Skeletal muscle tissue (tissue), 4 donors: ENCODE results near the gene TLE3. TPM values are rescaled to one million over a fixed set of nuclear protein-coding genes. Genes with fewer than 3 reads are reported as not detected.

Source experiments
- H3K27ac ChIP-seq: one replicate; pipeline ENCODE4 v1.7.0; 2013; ENCODE audit warnings: mild to moderate bottlenecking, low read depth, low read length, inconsistent platforms
- H3K27me3 ChIP-seq, 3 donors: one replicate each; pipeline ENCODE4 v1.7.0; 2013; ENCODE audit warnings: low read length in 3 of 3; ENCODE audit not compliant: control insufficient read depth in 3 of 3, insufficient read depth in 3 of 3
- H3K36me3 ChIP-seq, 3 donors: one replicate each; pipeline ENCODE4 v1.7.0; 2013; ENCODE audit warnings: low read length in 3 of 3; ENCODE audit not compliant: control insufficient read depth in 3 of 3, insufficient read depth in 3 of 3
- H3K4me1 ChIP-seq, 3 donors: one replicate each; pipeline ENCODE4 v1.7.0; 2013; ENCODE audit warnings: low read length in 3 of 3, mild to moderate bottlenecking in 3 of 3; ENCODE audit not compliant: control insufficient read depth in 3 of 3, insufficient read depth in 3 of 3
- H3K4me3 ChIP-seq, 3 donors: one replicate each; pipeline ENCODE4 v1.7.0; 2013; ENCODE audit warnings: low read length in 3 of 3
- H3K9ac ChIP-seq, 3 donors: one replicate each; pipeline ENCODE4 v1.7.0; 2013; ENCODE audit warnings: low read length in 3 of 3, mild to moderate bottlenecking in 3 of 3, moderate library complexity in 2 of 3, low read depth in 1 of 3
- H3K9me3 ChIP-seq, 3 donors: one replicate each; pipeline ENCODE4 v1.7.0; 2013; ENCODE audit warnings: low read length in 3 of 3; ENCODE audit not compliant: control insufficient read depth in 3 of 3
- total RNA-seq: library from RNA; depleted of rRNA; stranded (reverse); fragments of >200 nt; gene quantifications from one replicate; pipeline ENCODE4 v1.2.3, GENCODE V29; 2014
- donor health status: Osteomylitis.

Gene TLE3
- total RNA-seq, 1 donor from 2014 or later = 13.6 TPM

- peaks cover 3 to 22% (median 21%) of the 10 kb centered on the region in 3 donors for H3K27me3 ChIP-seq
- H3K36me3 ChIP-seq = no peaks in the 10 kb centered on the region
- no peak overlapping the region for H3K4me3 ChIP-seq
- H3K9me3 ChIP-seq = no peaks in the 10 kb centered on the region
- no peak overlapping the region for H3K9ac ChIP-seq
- H3K4me1 ChIP-seq = peaks cover 0 to 3% (median 0%) of the 10 kb centered on the region in 3 donors
- no peak overlapping the region for H3K27ac ChIP-seq
Observed at GRCh38 chr15:70035719-70036077, 62.0 kb downstream of the TLE3 start.

GRCh38 chr15:70035051-70035718 lies 62.5 kb downstream of the TLE3 start:
- no peaks in the 10 kb centered on the region for H3K36me3 ChIP-seq
- no peak overlapping the region for H3K9ac ChIP-seq
- peaks cover 0 to 3% (median 0%) of the 10 kb centered on the region in 3 donors for H3K4me1 ChIP-seq
- no peak overlapping the region for H3K27ac ChIP-seq
- no peaks in the 10 kb centered on the region for H3K9me3 ChIP-seq
- peaks cover 3 to 22% (median 21%) of the 10 kb centered on the region in 3 donors for H3K27me3 ChIP-seq
- H3K4me3 ChIP-seq = no peak overlapping the region

- H3K4me1 ChIP-seq = peaks cover 0 to 3% (median 0%) of the 10 kb centered on the region in 3 donors
- no peak overlapping the region for H3K9ac ChIP-seq
- H3K27me3 ChIP-seq = peaks cover 3 to 22% (median 21%) of the 10 kb centered on the region in 3 donors
- no peak overlapping the region for H3K4me3 ChIP-seq
- no peak overlapping the region for H3K27ac ChIP-seq
- no peaks in the 10 kb centered on the region for H3K9me3 ChIP-seq
- H3K36me3 ChIP-seq = no peaks in the 10 kb centered on the region
Observed at GRCh38 chr15:70034596-70034995, 63.1 kb downstream of the TLE3 start.

GRCh38 chr15:70034141-70034540 lies 63.6 kb downstream of the TLE3 start:
- Histone ChIP-seq H3K4me1 (peaks cover 0 to 3% (median 0%) of the 10 kb centered on the region in 3 donors), H3K9ac (no peak overlapping the region), H3K9me3 (no peaks in the 10 kb centered on the region), H3K4me3 (no peak overlapping the region), H3K27me3 (peaks cover 3 to 22% (median 21%) of the 10 kb centered on the region in 3 donors), H3K27ac (no peak overlapping the region), H3K36me3 (no peaks in the 10 kb centered on the region)

GRCh38 chr15:70033529-70034140 lies 64.1 kb downstream of the TLE3 start:
- Histone ChIP-seq H3K36me3 (no peaks in the 10 kb centered on the region), H3K9ac (no peak overlapping the region), H3K27ac (no peak overlapping the region), H3K27me3 (peaks cover 3 to 22% (median 21%) of the 10 kb centered on the region in 3 donors), H3K9me3 (no peaks in the 10 kb centered on the region), H3K4me1 (peaks cover 0 to 3% (median 0%) of the 10 kb centered on the region in 3 donors), H3K4me3 (no peak overlapping the region)

- peaks cover 3 to 22% (median 21%) of the 10 kb centered on the region in 3 donors for H3K27me3 ChIP-seq
- H3K9me3 ChIP-seq = no peaks in the 10 kb centered on the region
- H3K4me3 ChIP-seq = no peak overlapping the region
- no peak overlapping the region for H3K27ac ChIP-seq
- H3K36me3 ChIP-seq = no peaks in the 10 kb centered on the region
- no peak overlapping the region for H3K9ac ChIP-seq
- peaks cover 0 to 3% (median 0%) of the 10 kb centered on the region in 3 donors for H3K4me1 ChIP-seq
Observed at GRCh38 chr15:70033109-70033508, 64.6 kb downstream of the TLE3 start.

- H3K4me1 ChIP-seq = peaks cover 0 to 3% (median 0%) of the 10 kb centered on the region in 3 donors
- H3K9ac ChIP-seq = no peak overlapping the region
- H3K4me3 ChIP-seq = no peak overlapping the region
- no peak overlapping the region for H3K27ac ChIP-seq
- no peaks in the 10 kb centered on the region for H3K36me3 ChIP-seq
- no peaks in the 10 kb centered on the region for H3K9me3 ChIP-seq
- H3K27me3 ChIP-seq = peaks cover 3 to 22% (median 21%) of the 10 kb centered on the region in 3 donors
Observed at GRCh38 chr15:70032509-70032908, 65.2 kb downstream of the TLE3 start.

- H3K27me3 ChIP-seq = peaks cover 3 to 22% (median 21%) of the 10 kb centered on the region in 3 donors
- peaks cover 0 to 3% (median 0%) of the 10 kb centered on the region in 3 donors for H3K4me1 ChIP-seq
- H3K9ac ChIP-seq = no peak overlapping the region
Observed at GRCh38 chr15:70031713-70032112, 66.0 kb downstream of the TLE3 start.

GRCh38 chr15:70031261-70031660 lies 66.5 kb downstream of the TLE3 start:
- H3K27me3 ChIP-seq = peaks cover 3 to 22% (median 21%) of the 10 kb centered on the region in 3 donors
- H3K4me1 ChIP-seq = peaks cover 0 to 3% (median 0%) of the 10 kb centered on the region in 3 donors
- no peak overlapping the region for H3K9ac ChIP-seq
- no peaks in the 10 kb centered on the region for H3K36me3 ChIP-seq
- no peak overlapping the region for H3K4me3 ChIP-seq
- H3K9me3 ChIP-seq = no peaks in the 10 kb centered on the region
- H3K27ac ChIP-seq = no peak overlapping the region

More at GRCh38 chr15:70031713-70032112, 66.0 kb downstream of the TLE3 start:
- no peaks in the 10 kb centered on the region for H3K9me3 ChIP-seq
- H3K27ac ChIP-seq = no peak overlapping the region
- H3K36me3 ChIP-seq = no peaks in the 10 kb centered on the region
- no peak overlapping the region for H3K4me3 ChIP-seq

- peaks cover 3 to 22% (median 21%) of the 10 kb centered on the region in 3 donors for H3K27me3 ChIP-seq
Observed at GRCh38 chr15:70030851-70031250, 66.9 kb downstream of the TLE3 start.

More at GRCh38 chr15:70030851-70031250, 66.9 kb downstream of the TLE3 start:
- H3K4me3 ChIP-seq = no peak overlapping the region
- H3K9me3 ChIP-seq = no peaks in the 10 kb centered on the region
- H3K27ac ChIP-seq = no peak overlapping the region
- no peak overlapping the region for H3K9ac ChIP-seq
- no peaks in the 10 kb centered on the region for H3K36me3 ChIP-seq
- H3K4me1 ChIP-seq = peaks cover 2 to 5% (median 3%) of the 10 kb centered on the region in 3 donors
